ENCODE measurements around the gene MESD.

The MESD gene

DNA sequence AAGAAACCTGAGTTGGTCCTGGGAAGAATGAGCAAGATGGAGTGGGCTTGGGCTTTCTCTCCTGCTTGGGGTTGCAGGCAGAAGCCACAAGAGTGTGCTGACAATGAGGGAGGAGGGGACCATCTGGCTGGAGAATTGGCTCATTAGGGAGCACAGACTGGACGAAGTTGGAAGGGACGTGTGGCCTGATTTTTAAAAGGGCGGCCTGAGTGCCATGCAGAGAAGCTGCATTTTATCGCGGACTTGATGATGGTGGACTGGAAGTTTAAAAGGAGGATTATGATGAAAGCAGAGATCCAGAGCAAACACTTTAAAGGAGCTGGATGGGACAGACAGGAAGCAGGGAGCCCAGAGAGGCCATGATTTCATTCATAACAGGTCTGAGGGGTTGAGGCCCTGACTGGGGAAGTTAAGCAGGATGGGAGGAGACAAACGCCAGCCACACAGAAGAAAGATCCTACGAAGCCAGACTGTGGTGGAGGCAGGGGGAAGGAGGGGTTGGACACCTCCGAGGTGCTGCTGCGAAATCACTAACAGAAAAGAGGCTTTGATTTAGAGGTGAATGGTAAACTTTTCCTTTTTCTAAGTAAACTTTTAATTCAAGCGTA is 34.8 kb upstream of the MESD start:
- Mint-ChIP-seq H3K27ac (peak overlapping the region; percentile 79), H3K4me1 (ENCODE audit: low read depth) (peaks cover 30% of the 10 kb centered on the region), H3K4me3 (peak overlapping the region; percentile 49), H3K27me3 (ENCODE audit: low read depth) (no peaks in the 10 kb centered on the region), H3K36me3 (ENCODE audit: low read depth) (peaks cover 4% of the 10 kb centered on the region), H3K9me3 (peaks cover under 1% of the 10 kb centered on the region)

DNA sequence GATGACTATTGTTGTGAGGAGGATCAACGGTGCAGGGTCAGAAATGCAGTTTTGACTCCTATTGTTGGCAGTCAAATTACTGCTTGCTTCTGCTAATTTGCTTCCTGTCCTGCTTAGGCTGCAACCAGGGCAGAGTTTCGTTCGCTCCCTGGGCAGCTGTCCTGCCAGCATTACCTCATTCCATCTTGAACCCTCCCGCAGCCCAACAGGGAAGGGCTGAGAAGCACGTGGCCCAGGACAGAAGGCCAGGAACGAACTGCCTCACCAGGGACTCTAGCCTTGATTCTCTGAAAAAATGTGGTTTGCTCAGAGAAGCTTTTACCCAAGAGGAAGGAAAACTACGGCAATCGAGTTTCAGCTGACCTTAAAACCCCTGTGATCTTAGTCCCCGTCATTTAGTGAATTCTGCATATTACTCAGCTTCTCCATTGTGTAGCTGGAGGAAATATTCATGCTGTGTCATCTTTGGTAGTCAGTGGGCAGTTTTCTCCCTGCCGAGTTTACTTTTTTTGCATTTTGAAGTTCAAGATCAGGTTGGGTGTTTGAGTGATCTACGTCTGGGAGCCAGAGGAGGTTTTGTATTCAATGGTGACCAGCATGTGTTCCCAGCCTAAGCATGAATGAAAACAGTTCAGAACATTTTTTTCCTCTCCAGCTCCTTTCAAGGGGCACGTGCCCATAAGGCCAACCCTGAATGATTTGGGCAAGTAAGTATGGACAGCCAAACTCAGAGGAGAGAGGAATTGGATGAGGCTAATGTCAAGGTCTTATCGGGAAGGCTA is 34.1 kb upstream of the MESD start:
- Mint-ChIP-seq H3K9me3 (no peaks in the 10 kb centered on the region), H3K27ac (peak overlapping the region; percentile 79), H3K4me3 (peak overlapping the region; percentile 49), H3K27me3 (ENCODE audit: low read depth) (no peaks in the 10 kb centered on the region), H3K36me3 (ENCODE audit: low read depth) (peaks cover 2% of the 10 kb centered on the region), H3K4me1 (ENCODE audit: low read depth) (peaks cover 30% of the 10 kb centered on the region)

DNA sequence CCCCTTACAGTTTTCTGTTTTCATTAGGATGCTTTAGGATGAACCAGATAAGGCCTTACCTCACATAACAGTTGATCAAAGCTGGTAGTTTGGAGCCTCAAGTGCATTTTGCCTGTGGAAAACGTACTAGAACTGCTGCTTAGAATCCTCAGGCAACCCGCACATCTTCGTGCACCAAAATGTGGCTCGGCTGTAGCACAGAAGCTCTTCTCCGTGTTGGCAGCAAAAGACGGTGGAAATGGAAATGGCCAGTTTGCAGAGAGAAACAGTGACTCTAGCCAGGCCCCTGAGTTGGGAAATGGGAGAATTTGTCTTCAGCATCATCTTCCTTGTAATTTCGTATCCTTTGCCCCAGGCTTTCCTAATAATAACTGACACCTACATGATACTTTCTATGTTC is 31.7 kb upstream of the MESD start:
- peaks cover 23% of the 10 kb centered on the region for H3K4me1 Mint-ChIP-seq (ENCODE audit: low read depth)
- H3K27me3 Mint-ChIP-seq (ENCODE audit: low read depth): no peaks in the 10 kb centered on the region
- H3K9me3 Mint-ChIP-seq: no peaks in the 10 kb centered on the region
- no peak overlapping the region for H3K4me3 Mint-ChIP-seq
- no peak overlapping the region for H3K27ac Mint-ChIP-seq
- no peaks in the 10 kb centered on the region for H3K36me3 Mint-ChIP-seq (ENCODE audit: low read depth)

DNA sequence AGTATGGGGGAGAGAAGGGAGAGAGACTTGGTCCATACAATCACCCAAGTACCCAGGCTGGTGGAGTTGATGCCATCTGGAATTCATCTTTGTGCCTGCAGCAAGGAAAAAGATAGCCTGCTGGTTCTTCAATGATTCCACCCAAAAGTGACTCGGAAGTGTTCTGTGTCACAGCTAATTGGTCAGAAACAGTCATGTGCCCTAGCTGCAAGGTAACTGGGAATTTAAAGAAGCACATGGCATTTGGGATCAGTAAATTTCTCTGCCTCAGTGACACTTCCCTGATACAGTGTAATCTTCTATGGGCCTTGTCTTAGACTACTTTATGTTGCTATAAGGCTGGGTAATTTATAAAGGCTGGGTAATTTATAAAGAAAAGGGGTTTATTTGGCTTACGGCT is 28.6 kb upstream of the MESD start:
- Mint-ChIP-seq H3K4me1 (ENCODE audit: low read depth) (peaks cover 2% of the 10 kb centered on the region), H3K9me3 (no peaks in the 10 kb centered on the region), H3K27me3 (ENCODE audit: low read depth) (no peaks in the 10 kb centered on the region), H3K4me3 (no peak overlapping the region), H3K27ac (no peak overlapping the region), H3K36me3 (ENCODE audit: low read depth) (no peaks in the 10 kb centered on the region)

DNA sequence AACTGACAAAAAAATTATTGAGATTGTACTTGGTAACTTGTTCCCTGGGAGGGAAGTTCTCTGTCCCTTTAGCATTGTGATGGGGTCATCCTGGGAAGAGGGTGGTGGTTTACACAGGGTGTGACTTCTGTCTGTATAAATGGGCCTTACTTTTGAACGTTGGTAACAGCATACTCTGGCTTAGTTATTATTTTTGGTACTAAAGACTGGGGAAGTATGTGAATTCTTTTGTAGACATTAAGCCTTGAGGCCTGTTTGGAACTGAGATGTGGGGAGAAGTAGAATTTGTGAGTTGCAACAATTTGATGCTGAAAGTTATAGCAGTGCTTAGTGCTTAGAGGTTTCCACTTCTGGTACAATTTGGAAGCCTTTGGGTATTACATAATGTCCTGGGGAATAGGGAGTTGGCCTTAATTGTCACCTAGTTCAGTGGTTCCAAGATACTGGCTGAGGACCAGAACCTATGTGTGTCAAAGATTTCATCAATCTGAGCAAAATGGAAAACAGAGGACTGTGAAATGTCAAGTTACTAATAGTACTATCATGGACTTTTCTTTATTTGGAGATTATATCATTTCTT is 27.0 kb upstream of the MESD start:
- Mint-ChIP-seq H3K4me3 (no peak overlapping the region), H3K36me3 (ENCODE audit: low read depth) (peaks cover 3% of the 10 kb centered on the region), H3K27me3 (ENCODE audit: low read depth) (no peaks in the 10 kb centered on the region), H3K4me1 (ENCODE audit: low read depth) (peaks cover 3% of the 10 kb centered on the region), H3K9me3 (no peaks in the 10 kb centered on the region), H3K27ac (no peak overlapping the region)

DNA sequence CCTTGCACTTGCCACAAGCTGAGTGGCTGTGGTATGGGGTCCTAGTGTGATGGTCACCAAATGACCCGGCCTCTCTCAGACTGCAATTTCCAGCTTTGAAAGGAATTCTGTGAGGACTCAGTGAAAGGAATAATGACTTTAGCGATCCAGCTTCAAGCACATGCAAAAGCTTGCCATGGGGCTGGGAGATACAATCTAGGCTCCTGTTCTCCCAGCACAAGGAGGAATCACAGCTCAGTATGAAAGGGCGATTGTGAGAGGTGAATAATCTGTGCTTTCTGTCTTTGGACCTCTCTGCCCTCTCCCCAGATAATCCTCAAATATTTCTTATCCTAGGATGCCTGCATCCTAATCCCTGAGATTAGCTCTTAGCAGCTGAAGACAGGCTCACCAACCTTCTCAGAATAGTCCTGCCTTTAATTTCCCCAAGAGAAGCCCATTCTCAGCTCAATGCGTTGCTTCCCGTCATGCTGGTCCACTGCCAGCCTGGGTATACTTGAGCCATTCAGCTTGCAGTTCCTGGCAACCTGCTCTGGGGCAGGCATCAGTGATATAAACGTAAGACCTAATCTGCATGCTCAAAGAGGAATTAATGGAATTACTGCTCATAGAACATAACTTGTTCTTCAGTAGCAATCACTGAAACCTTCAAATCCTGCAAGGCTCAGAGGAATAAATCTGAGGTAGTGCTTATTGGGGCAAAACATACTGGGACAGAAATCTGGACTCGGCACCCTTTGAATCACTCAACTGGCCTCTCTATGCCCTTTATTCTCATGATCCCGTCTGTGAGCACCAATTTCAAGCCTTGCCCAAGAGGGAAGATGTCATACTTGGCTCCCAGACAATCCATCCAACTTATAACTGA is 26.2 kb upstream of the MESD start:
- Mint-ChIP-seq H3K27me3 (ENCODE audit: low read depth) (no peaks in the 10 kb centered on the region), H3K4me1 (ENCODE audit: low read depth) (peaks cover 6% of the 10 kb centered on the region), H3K36me3 (ENCODE audit: low read depth) (peaks cover 3% of the 10 kb centered on the region), H3K9me3 (no peaks in the 10 kb centered on the region), H3K4me3 (no peak overlapping the region), H3K27ac (no peak overlapping the region)

DNA sequence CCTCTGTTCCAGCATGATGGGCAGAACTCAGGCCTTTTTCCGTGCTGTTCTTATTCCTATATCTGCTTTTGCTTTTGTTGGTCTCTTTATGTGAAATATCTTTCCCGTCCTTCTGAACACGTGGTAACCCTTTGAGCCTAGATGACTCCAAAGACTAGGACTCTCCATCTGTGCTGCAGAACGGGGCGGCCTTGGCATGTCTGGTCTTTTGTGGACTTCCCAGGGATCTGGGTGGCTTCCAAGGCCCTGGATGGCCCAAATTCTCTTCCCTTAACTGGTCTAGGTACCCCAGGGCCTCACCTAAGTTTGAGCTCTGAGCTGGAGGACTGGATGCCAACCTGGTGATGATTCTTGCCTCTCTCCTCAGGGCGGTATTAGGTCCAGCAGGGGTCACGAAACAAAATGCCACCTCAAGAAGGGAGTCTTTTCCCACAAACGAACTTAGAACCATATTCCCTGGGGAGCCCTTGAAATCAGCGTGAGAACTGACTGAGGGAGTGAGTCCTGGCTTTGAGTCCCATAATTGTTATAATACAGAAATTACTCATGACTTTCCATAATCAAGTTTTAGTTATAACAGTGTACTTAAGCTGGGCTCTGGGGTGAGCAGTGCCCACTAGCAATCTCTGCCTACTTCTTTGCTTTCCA is 25.0 kb upstream of the MESD start:
- H3K27me3 Mint-ChIP-seq (ENCODE audit: low read depth): no peaks in the 10 kb centered on the region
- peaks cover 10% of the 10 kb centered on the region for H3K4me1 Mint-ChIP-seq (ENCODE audit: low read depth)
- H3K27ac Mint-ChIP-seq: no peak overlapping the region
- no peak overlapping the region for H3K4me3 Mint-ChIP-seq
- peaks cover 10% of the 10 kb centered on the region for H3K36me3 Mint-ChIP-seq (ENCODE audit: low read depth)
- no peaks in the 10 kb centered on the region for H3K9me3 Mint-ChIP-seq

DNA sequence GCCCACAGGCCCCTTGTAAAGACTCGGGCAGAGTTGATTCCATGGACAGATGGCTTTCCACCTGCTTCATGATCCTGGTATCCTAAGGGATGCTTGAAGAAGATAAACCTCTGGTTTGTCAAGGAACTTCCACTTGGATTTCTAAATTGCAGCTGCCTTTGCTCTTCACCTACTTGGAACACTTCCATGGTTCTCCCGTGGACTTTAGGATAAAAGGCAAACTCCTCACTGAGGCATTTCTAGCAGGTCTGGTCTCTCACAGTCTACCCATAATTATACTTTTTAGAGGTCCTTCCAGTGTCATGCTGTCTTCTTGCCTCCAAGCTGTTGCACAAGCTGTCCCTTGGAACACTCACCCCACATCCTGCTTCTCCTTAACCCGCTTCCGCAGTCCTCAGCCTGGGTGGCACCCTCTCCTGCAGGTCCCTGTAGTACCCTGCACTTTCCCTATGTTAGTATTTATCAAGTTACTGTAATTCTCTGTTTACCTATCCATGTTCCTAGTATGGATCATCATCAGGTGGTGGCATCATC is 23.8 kb upstream of the MESD start:
- no peaks in the 10 kb centered on the region for H3K9me3 Mint-ChIP-seq
- no peak overlapping the region for H3K4me3 Mint-ChIP-seq
- H3K4me1 Mint-ChIP-seq (ENCODE audit: low read depth): peaks cover 15% of the 10 kb centered on the region
- peaks cover 12% of the 10 kb centered on the region for H3K36me3 Mint-ChIP-seq (ENCODE audit: low read depth)
- no peaks in the 10 kb centered on the region for H3K27me3 Mint-ChIP-seq (ENCODE audit: low read depth)
- H3K27ac Mint-ChIP-seq: no peak overlapping the region

DNA sequence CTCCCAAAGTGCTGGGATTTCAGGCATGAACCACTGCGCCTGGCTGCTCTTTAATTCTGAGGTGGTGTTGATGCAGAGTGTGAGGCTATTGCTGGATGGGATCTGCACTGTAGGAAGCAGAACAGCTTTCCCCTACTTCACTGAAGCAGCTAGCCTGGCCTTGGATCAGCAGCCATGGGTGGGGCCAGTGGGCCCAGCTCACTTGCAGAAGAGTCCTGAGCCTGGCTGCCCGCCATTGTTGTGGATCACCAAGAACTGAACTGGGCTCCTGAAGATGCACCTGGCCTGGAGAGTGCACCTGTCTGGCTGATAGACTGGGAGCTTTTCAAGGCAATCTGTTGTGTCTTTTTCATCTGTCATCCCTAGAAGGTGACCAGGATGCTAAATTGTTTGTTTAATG is 23.0 kb upstream of the MESD start:
- Mint-ChIP-seq H3K4me1 (ENCODE audit: low read depth) (peaks cover 18% of the 10 kb centered on the region), H3K27me3 (ENCODE audit: low read depth) (no peaks in the 10 kb centered on the region), H3K27ac (no peak overlapping the region), H3K36me3 (ENCODE audit: low read depth) (peaks cover 12% of the 10 kb centered on the region), H3K4me3 (no peak overlapping the region), H3K9me3 (no peaks in the 10 kb centered on the region)

DNA sequence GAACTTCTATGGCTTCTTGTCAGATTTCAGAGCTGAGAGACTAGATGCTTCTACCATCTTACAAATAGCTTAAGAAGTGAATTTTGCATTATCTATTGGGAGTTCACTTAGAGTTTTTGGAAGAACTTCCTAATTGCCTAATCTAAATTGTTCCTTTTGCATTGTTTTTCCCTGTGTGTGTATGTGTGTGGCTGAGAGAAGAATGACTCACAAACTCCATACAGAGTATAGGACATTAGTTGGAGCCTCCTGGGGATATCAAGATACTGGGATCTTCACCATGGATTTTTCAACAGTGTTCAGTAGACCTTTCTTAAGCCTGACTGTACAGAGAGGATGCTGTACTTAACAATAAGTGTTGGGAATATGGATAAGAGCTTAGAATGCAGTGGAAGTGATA is 22.0 kb upstream of the MESD start:
- Mint-ChIP-seq H3K4me1 (ENCODE audit: low read depth) (peaks cover 22% of the 10 kb centered on the region), H3K27me3 (ENCODE audit: low read depth) (no peaks in the 10 kb centered on the region), H3K36me3 (ENCODE audit: low read depth) (peaks cover 12% of the 10 kb centered on the region), H3K9me3 (no peaks in the 10 kb centered on the region), H3K4me3 (no peak overlapping the region), H3K27ac (no peak overlapping the region)

DNA sequence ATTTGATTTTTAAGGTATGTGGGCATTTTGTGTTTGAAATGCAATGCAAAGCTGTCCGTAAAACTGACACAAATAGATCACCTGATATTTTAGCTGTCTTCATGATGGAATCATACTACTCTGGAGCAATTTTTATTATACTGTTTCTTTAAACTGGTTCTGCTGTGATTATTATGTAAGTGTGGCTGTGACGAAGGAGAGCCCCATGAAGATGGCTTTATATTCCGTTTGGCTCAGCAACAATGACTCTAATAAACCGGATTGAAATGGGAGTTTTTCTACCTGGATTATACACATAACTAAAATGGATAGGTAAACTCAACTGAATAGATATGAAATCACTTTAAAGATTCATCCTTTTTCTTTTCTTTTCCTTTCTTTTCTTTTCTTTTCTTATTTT is 20.5 kb upstream of the MESD start:
- H3K4me1 Mint-ChIP-seq (ENCODE audit: low read depth): peaks cover 28% of the 10 kb centered on the region
- H3K36me3 Mint-ChIP-seq (ENCODE audit: low read depth): peaks cover 17% of the 10 kb centered on the region
- H3K9me3 Mint-ChIP-seq: no peaks in the 10 kb centered on the region

DNA sequence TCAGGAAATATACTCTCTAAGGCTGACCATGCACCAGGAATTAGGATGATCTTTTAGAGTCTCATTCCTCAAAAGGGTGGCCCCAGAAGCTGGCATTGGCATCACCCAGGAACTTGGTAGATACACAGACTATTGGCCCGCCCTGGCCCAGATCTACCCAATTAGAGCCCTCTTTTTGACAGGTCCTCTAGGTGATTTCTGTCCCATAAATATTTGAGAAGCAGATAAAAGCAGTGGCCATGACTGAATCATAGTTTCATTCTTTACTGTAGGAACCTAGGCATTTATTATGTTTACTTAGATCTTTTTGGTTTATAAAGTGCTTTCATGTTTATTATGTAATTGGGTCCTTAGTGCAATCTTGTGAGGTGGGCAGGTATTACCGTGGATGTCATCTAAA is 18.7 kb upstream of the MESD start:
- H3K36me3 Mint-ChIP-seq (ENCODE audit: low read depth): peaks cover 31% of the 10 kb centered on the region
- H3K27me3 Mint-ChIP-seq (ENCODE audit: low read depth): no peaks in the 10 kb centered on the region
- H3K27ac Mint-ChIP-seq: no peak overlapping the region
- peaks cover 45% of the 10 kb centered on the region for H3K4me1 Mint-ChIP-seq (ENCODE audit: low read depth)
- no peak overlapping the region for H3K4me3 Mint-ChIP-seq
- H3K9me3 Mint-ChIP-seq: no peaks in the 10 kb centered on the region

More for the DNA sequence above, 20.5 kb upstream of the MESD start:
- Mint-ChIP-seq H3K27me3 (ENCODE audit: low read depth) (no peaks in the 10 kb centered on the region), H3K4me3 (no peak overlapping the region), H3K27ac (no peak overlapping the region)

DNA sequence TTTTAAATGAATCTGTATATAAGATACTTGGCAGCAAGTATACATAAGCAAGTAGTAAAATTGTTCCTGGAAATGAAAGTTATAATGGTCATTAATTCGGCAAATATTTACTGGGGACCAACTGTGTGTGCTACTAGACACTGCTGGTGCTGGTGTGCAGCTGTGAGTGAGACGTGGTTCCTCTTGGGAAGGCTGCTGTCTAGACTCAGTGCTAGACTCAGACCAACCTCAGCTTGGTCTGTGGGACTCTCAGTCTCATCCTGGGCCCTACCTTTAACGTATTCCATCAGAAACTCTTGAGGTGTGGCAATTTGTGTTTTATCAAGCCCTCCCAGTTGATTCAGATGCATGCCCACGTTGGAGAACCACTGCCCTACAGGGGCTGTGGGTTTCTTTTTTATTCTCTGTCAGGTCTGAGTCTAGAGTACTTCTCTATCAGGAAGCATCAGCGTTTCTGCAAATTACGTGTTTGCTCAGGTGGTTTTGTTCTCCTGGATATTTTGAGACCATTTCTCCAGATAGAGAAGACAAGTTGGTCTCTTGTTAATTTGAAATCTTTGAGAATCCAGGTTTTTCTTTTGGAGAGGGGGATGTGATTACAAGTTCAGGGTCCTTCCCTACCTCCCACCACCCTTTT is 17.9 kb upstream of the MESD start:
- H3K4me3 Mint-ChIP-seq: no peak overlapping the region

More for the DNA sequence above, 17.9 kb upstream of the MESD start:
- Mint-ChIP-seq H3K27ac (no peak overlapping the region), H3K9me3 (no peaks in the 10 kb centered on the region), H3K27me3 (ENCODE audit: low read depth) (no peaks in the 10 kb centered on the region), H3K36me3 (ENCODE audit: low read depth) (peaks cover 32% of the 10 kb centered on the region), H3K4me1 (ENCODE audit: low read depth) (peaks cover 48% of the 10 kb centered on the region)

Data from T-helper 1 cell treated with Interleukin-12 subunit alpha and Interleukin-12 subunit beta and Interleukin-4 antibody, amounts not matched to agents 30 μg/mL and 1 μg/mL, for 36 hours (primary cell).